ENCODE data around the gene RNF207.
A peak's percentile ranks its signal among the peaks of the same experiment; 100 is the strongest.

Gene RNF207

GRCh38 chr1:6249739-6250689, 44.1 kb downstream of the RNF207 start:
- no peak for DNase-seq (ENCODE audit: low read depth)

DNA sequence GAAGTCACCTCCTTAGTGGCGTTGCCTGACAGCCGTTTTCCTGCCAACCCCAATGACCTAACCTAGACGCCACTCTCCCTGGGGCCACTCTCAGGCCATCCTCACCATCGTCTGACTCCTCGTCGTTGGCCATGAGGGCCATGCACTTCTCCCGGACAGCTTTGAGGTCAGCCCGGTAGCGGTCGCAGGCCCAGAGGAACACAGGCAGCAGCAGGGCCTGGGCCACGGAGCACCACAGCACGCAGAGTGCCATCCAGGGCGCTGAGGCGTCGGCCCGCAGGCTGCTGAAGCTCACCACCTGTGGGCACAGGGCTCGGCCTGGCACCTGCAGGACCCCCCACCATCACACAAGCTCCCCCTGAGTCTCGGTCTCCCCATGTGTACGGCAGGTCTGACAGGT, 45.3 kb downstream of the RNF207 start:
- DNase-seq (ENCODE audit: low read depth), result no peak

GRCh38 chr1:6251681-6252373, 45.9 kb downstream of the RNF207 start:
- no peak for DNase-seq (ENCODE audit: low read depth)

DNA sequence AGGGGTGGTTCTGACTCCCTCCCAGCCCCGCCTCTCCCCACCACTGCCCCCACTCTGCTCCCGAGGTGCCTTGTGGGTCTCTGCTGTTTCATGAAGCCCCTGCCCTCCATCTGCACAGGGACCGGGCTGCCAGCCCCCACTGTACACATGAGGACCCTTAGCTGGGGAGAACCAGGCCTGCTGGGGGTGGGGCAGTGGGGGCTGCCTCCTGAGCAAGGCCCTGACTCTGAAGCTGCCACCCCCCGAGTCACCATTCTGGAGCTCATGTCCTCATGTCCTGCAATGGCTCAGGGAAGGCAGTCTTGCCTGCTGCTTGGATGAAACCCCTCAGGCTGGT, 46.4 kb downstream of the RNF207 start:
- DNase-seq (ENCODE audit: low read depth), result no peak

- DNase-seq (ENCODE audit: low read depth), result no peak
Observed at GRCh38 chr1:6253380-6253779, 47.5 kb downstream of the RNF207 start.

- DNase-seq (ENCODE audit: low read depth), result no peak
Observed at GRCh38 chr1:6254691-6255090, 48.8 kb downstream of the RNF207 start.

GRCh38 chr1:6256645-6257044, 50.7 kb downstream of the RNF207 start:
- DNase-seq (ENCODE audit: low read depth), result no peak

DNA sequence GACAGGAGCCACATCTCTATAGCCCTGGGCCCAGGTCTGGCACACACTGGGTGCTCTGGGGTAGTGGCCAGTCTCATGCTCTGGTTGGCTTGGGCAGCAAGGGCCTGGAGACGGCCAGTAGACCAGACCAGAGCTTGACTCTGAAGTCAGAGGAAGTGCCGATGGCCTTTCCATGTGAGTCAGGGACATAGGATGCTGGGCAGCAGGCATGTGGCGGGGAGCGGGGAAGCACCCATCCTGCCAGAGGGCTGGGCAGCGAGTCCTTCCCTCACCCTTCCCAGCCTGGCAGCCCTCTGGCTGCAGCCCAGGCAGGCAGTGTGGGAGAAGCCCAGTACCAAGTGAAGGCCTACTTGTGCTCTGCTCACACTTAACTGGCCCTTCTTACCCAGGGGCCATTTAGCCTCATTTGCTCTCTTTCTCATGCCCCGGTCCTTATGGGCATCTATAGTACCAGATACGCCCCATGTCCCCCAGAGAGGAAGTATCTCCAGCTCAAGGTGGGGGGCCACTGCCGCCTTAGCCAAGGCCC, 51.7 kb downstream of the RNF207 start:
- no peak for DNase-seq (ENCODE audit: low read depth)

- DNase-seq (ENCODE audit: low read depth), result no peak
Observed at GRCh38 chr1:6258675-6259074, 52.8 kb downstream of the RNF207 start.

DNA sequence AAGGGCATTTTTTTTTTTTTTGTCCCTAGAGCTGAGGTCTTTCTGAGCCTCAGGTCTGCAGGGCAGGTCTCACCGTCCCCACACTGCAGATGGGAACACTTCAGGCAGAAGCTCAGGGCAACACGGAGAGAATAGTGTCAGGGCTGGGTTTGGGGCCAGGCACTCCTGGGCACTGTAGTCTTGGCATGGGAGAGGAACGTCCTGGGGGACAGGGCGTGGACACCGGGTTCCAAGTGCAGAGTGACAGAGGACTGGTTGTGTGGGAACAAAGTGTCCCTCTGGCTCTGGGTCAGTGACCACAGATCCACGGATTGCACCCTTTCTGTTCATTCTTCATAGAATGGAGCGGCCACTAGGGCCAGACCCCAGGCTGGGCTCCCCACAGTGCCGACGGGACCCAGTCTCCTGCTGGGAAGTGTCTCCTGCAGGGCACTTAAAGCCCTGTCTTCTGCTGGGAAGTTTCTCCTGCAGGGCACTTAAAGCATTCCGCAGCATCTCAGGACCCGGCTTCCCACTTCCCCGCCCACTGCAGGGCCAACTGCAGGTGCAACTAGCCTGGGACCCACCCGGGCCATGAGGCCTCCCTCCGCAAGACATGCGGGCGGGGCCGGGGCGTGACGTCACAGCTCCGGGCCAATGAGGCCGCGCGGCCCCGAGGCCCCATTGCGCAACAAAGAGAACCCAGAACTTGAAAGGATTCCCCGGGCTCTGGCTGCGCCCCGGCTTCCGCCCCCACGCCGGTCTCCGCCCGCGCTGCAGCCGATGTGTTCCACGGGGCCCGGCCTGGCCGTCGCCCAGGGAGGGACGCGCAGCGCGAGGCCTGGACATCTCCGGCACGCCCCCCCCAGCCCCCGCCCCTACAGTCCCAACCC, 53.8 kb downstream of the RNF207 start:
- peak; percentile 52 for DNase-seq (ENCODE audit: low read depth)

GRCh38 chr1:6260433-6260934, 54.6 kb downstream of the RNF207 start:
- no peak for DNase-seq (ENCODE audit: low read depth)

GRCh38 chr1:6260961-6261614, 55.2 kb downstream of the RNF207 start, which contains the start of gene GPR153:
TSS of gene GPR153 (minus strand) at chr1:6261098. CDS start at chr1:6254905, 6,193 bp downstream.
- DNase-seq (ENCODE audit: low read depth), result no peak

GRCh38 chr1:6261615-6261995, 55.7 kb downstream of the RNF207 start:
- no peak for DNase-seq (ENCODE audit: low read depth)

GRCh38 chr1:6262555-6263420, 56.9 kb downstream of the RNF207 start:
- DNase-seq (ENCODE audit: low read depth), result no peak

GRCh38 chr1:6263716-6264115, 57.8 kb downstream of the RNF207 start:
- DNase-seq (ENCODE audit: low read depth), result no peak

- no peak for DNase-seq (ENCODE audit: low read depth)
Observed at GRCh38 chr1:6265151-6265550, 59.2 kb downstream of the RNF207 start.

- DNase-seq (ENCODE audit: low read depth), result no peak
Observed at GRCh38 chr1:6266641-6267040, 60.7 kb downstream of the RNF207 start.

- DNase-seq (ENCODE audit: low read depth), result peak; percentile 23
Observed at GRCh38 chr1:6267686-6268322, 61.9 kb downstream of the RNF207 start.

GRCh38 chr1:6268415-6268814, 62.5 kb downstream of the RNF207 start:
- DNase-seq (ENCODE audit: low read depth), result no peak

GRCh38 chr1:6269296-6269695, 63.4 kb downstream of the RNF207 start:
- no peak for DNase-seq (ENCODE audit: low read depth)

All from stromal cell of bone marrow (primary cell).